ENCODE results near the gene KRT82.

DNA sequence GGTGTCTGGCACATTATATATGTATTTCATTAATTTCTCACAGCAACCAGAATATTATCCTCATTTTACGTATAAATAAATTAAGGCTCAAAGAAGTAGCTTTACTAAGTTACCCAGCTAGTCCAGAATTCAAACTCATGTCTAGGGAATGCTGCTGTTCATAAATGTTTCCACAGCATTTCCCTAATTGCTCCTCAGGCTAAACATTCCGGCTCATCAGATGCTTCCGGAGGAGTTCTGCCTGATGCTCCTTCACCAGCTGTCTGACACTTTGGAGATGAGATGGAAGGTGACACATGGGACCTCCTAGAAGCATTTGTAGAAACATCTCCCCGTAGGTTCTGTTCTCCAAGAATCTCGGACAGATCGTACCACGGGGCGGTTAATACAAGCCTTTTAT, 51.0 kb downstream of the KRT82 start:
- TF ChIP-seq POLR2A (IDR thresholded peaks at IDR 0.05; ENCODE audit: low read length), result no peak
- TF ChIP-seq GATA1 (IDR thresholded peaks at IDR 0.05; ENCODE audit: low read depth, low read length), result no peak
